HL-60/S4 treated with phorbol 12-myristate 13-acetate at 8.2 ng/mL for 4 days and 3 days (cell line): ENCODE results near the gene OR13D1.
"Not testable (repeated sequence)": the region's sequence is repeated elsewhere in the genome, so short reads cannot be mapped to it uniquely, and the experiment has no call there.

Source experiments
- in situ Hi-C: fragments of 300-500 bp; cut with MboI; formaldehyde crosslinking; loops from 2 replicates; pipeline ENCODE4 v1.15.0; 2022; ENCODE audit warnings: low sequenced_read_pairs

Gene OR13D1

GRCh38 chr9:104694218-104694617, at the start of gene OR13D1:
OR13D1 (plus strand) TSS chr9:104694518; CDS start chr9:104694518, 0 bp downstream.
- in situ Hi-C loops = no loop called here

- in situ Hi-C loops = no loop called here
These were observed 35.7 kb upstream of the OR13D1 start for GRCh38 chr9:104658496-104659195.

- in situ Hi-C loops = no loop called here
These were observed 18.7 kb upstream of the OR13D1 start for GRCh38 chr9:104675611-104676010.

- in situ Hi-C loops = no loop called here
These were observed 11.7 kb upstream of the OR13D1 start for GRCh38 chr9:104682642-104683041.

- in situ Hi-C loops = no loop called here
These were observed 8.2 kb upstream of the OR13D1 start for GRCh38 chr9:104686081-104686480.

GRCh38 chr9:104700306-104700705, 6.0 kb downstream of the OR13D1 start:
- in situ Hi-C loops = no loop called here

- in situ Hi-C loops = not testable (repeated sequence)
These were observed 14.4 kb downstream of the OR13D1 start for GRCh38 chr9:104708737-104709136.

- in situ Hi-C loops = no loop called here
These were observed 17.3 kb downstream of the OR13D1 start for GRCh38 chr9:104711604-104712003.

GRCh38 chr9:104725014-104725413, 30.7 kb downstream of the OR13D1 start:
- in situ Hi-C loops = no loop called here

GRCh38 chr9:104738452-104738851, 44.1 kb downstream of the OR13D1 start:
- in situ Hi-C loops = no loop called here

- in situ Hi-C loops = no loop called here
These were observed 46.3 kb downstream of the OR13D1 start for GRCh38 chr9:104740621-104741020.

- in situ Hi-C loops = no loop called here
These were observed 49.2 kb downstream of the OR13D1 start for GRCh38 chr9:104743376-104743985.
